WI38 (cell line): Measurements from ENCODE around the gene ZRSR2.

ENCODE experiments used
- H3K4me3 ChIP-seq: 2 replicates; pipeline ENCODE4 v1.5.1; 2011; ENCODE audit warnings: low read depth, mild to moderate bottlenecking, control low read depth, low read length
- CTCF ChIP-seq: IDR thresholded peaks from 2 replicates; pipeline ENCODE4 v1.5.1; 2012; ENCODE audit warnings: low read depth, mild to moderate bottlenecking, control low read depth, low read length

The ZRSR2 gene

GRCh38 chrX:15812192-15812938 is 22.1 kb downstream of the ZRSR2 start:
- TF ChIP-seq CTCF: no peak
- H3K4me3 ChIP-seq: no peak overlapping the region

- no peak overlapping the region for H3K4me3 ChIP-seq
- TF ChIP-seq CTCF: no peak
Observed at GRCh38 chrX:15813416-15813815, 23.1 kb downstream of the ZRSR2 start.

GRCh38 chrX:15814771-15815365 is 24.6 kb downstream of the ZRSR2 start:
- H3K4me3 ChIP-seq: no peak overlapping the region
- no peak for TF ChIP-seq CTCF

- TF ChIP-seq CTCF: peak; percentile 12; the same call in 1 of the 2 replicates
- H3K4me3 ChIP-seq: no peak overlapping the region
Observed at GRCh38 chrX:15815779-15816437, 25.6 kb downstream of the ZRSR2 start.

GRCh38 chrX:15816438-15816809 is 26.1 kb downstream of the ZRSR2 start:
- H3K4me3 ChIP-seq: no peak overlapping the region
- no peak for TF ChIP-seq CTCF

- no peak for TF ChIP-seq CTCF
- no peak overlapping the region for H3K4me3 ChIP-seq
Observed at GRCh38 chrX:15816886-15817285, 26.6 kb downstream of the ZRSR2 start.
